CD4-positive, alpha-beta T cell treated with Interleukin-15 for 1 hour (primary cell): ENCODE results near the gene KLHL7.
A peak's percentile ranks its signal among the peaks of the same experiment; 100 is the strongest.

ENCODE experiments used
- DNase-seq: peaks from one replicate; pipeline ENCODE4 v3.0.0-alpha.2; 2020

The KLHL7 gene, protein sequence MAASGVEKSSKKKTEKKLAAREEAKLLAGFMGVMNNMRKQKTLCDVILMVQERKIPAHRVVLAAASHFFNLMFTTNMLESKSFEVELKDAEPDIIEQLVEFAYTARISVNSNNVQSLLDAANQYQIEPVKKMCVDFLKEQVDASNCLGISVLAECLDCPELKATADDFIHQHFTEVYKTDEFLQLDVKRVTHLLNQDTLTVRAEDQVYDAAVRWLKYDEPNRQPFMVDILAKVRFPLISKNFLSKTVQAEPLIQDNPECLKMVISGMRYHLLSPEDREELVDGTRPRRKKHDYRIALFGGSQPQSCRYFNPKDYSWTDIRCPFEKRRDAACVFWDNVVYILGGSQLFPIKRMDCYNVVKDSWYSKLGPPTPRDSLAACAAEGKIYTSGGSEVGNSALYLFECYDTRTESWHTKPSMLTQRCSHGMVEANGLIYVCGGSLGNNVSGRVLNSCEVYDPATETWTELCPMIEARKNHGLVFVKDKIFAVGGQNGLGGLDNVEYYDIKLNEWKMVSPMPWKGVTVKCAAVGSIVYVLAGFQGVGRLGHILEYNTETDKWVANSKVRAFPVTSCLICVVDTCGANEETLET

DNA sequence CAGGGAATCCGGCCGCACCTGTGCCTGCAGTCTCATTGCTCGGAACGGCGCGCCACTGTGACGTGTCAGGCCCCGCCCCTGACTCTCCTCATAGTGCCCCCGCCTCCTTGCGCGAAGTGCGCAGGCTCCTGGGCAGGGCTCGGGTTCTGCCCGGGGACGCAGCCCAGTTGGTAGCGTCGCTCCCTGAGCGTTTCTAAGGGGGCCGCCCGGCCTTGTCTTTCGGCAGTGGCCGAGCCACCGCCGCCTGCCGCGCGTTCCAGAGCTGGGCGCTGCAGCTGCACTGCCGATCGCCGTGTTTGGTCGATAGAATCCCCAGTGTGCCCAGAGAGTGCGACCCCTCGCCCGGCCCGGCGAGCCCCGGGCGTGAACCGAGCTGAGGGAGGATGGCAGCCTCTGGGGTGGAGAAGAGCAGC, at the start of gene KLHL7:
Gene KLHL7 (plus strand): TSS at position 142 of the 413 bp plus-strand sequence. CDS start 242 bp downstream, at position 384.
- DNase-seq: peak; percentile 93

DNA sequence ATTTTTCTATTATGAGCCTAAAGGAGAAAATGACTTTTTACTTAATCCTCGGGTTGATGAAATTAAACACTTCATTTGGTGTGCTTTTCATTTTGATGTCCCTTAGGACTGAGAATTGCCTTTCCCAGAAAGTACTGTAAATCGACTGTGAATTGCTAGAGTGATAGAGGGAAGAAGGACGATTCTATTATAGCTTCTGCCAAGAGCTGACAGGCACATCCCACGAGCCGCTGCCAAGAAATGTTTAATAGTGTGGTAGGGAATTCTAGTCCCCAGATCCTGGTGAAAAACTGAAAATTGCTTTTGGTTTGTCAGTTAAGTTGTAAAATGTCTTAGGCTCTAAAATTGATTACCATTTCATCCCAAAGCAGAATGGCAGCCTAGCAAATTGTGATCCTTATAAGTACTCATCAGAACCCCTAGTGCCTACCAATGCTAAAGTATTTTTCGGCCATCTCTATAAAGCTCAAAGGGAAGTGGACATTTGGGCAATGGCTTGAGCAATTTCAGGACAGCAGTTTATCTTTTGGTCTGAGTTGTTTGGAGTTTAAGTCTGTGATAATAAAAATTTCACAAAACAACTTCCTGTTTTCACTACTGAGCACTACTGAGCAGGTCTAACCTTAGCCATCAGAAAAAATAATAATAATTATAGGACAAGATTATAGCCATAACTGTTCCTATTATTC, 47.0 kb upstream of the KLHL7 start:
- no peak for DNase-seq

DNA sequence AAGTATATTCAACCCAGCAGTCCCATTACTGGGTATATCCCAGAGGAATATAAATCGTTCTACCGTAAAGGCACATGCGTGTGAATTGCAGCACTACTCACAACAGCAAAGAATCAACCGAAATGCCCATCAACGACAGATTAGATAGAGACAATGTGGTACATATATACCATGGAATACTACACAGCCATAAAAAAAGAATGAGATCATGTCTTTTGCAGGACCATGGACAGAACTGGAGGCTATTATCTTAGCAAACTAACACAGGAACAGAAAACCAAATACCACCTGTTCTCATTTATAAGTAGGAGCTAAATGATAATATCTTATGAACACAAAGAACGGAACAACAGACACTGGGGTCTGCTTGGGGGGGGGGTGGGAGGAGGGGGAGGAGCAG, 44.3 kb upstream of the KLHL7 start:
- no peak for DNase-seq

DNA sequence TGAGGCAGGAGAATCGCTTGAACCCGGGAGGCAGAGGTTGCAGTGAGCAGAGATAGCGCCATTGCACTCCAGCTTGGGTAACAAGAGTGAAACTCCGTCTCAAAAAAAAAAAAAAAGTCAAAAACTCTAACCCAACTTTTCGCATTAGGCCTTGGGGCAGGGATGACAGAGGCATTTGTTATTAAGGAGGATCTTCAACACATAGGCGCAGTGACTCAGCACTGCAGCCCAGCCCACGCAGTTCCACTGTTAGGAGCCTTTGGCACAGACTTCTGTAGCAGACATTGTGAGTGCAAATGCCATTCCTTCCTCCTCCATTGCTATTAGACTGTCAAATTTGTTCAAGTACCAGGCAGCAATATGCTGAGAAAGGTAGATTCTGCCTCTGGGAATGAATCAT, 43.1 kb upstream of the KLHL7 start:
- no peak for DNase-seq

DNA sequence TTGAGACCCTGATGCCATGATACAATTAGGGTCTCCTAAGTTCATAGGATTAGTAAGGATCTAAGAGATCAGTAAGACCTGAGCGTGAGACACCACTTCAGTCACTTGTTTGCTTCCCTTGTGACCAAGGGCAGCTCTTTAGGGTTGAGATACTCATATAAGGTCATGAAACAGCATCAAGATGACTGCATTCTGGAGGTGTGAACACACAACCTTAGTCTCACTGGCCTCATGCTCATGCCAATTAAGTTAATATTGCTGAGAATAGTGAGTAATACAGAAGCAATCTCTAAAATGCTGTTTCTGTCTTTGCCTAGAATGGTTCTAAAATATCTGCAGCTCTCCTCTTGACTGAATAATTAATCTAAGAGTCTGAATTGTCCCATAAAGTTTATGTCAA, 39.6 kb upstream of the KLHL7 start:
- DNase-seq: no peak

DNA sequence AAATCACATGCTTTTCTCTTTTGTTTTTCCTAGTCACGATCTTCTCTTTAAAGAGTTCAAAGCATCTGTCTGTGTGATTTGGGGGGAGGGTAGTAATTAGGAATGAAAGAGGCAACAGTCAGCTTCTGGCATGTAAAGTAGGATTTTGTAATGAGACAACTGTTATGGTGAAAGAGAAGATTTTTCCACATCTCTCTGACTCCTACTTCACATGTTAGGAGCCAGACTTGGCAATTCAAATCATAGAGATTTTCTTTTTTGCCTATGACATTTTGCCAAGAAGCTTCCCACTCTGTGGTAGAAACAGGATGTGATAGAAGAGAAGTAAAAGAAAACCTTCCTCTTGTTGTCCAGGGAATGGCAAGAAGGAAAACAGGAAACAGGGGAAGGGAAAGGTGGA, 38.3 kb upstream of the KLHL7 start:
- DNase-seq: no peak

DNA sequence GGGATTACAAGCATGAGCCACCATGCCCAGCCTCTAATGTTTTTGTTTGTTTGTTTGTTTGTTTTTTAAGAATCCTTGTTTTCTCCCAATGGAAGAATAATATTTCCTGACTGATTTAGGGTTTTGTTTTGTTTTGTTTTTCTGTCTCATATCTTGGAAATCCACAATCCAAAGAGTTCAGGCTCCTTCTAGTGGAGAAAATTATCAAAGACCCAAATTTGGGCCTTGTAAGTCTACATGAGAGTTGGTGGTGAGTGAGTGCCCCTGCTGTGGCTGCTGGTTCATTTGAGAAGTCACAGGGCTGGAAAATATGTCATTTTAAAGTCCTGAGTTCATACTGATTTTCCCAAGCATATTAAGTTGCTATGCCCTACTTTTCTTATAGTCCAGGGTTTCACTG, 33.5 kb upstream of the KLHL7 start:
- no peak for DNase-seq

DNA sequence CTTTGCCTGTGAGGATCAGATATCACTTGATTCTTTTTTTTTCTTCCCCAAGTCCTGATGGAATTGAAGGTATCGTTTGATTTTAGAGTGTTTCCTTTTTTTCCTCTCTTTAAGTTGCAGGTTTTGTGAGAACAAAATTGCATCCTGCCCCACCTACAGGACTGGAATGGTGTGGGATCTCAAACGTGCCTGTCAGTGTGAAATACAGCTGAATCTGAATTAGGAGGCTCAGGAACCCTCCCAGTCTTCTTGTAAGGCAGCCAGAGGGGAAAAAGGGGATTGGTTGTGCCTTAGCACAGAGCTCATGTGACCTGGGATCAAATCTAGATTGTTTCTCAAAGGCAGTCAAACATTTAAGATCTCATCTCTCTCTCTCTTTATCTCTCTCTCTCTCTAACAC, 32.7 kb upstream of the KLHL7 start:
- DNase-seq: no peak

DNA sequence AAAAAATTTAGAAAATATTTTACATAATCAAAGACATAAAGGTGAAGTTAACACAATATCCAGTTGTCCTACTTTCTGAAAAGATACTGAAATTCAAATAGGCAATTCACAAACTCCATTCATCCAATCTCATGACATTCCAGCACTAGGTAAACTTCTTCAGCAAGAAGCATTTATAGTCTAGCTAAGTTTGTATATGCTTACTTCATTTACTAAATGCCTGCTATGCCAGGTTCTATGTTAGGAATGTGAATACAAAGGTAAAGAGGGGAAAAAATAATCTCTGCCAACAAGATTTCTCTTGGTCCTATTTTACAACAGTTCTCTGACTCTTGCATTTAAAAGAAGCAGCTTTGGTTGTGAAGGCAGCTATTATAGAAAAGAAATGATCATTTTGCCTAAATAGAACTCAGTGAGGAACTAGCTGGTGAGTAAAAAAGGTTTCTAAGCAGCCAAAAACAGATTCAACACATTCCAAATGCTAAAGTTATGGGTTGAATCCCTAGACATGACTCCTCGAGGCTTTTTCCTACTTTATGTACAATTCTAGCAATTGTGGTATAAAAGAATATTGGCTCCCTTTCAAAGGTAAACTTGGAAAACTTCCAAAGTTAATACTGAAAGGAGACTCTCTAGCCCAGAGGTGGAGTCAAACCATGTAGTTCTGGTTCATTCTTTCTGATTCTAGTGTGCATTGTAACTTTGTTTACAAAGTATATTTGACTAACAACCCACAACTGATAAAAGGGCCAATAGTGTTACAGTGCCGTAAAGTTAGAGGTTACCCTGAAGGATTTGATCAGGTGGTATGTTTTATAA, 30.9 kb upstream of the KLHL7 start:
- DNase-seq: no peak

DNA sequence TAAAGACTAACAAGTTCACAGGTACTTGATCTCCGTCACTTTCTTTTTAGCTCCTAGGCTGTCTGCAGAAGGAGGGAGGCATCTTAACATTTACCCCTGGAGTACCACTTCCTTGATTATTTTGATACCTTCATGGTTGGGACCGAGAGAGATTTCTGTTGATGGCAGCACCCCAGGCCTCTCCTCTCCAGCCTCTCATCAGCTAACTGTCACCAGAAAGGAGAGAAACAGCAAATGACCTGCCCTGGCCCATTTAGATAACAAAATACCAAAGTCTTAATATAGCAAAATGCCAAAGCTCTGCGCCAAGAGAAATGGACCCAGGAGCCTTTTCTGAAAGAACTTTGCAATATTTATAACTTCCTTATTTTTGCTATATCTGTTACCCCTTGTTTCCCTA, 30.0 kb upstream of the KLHL7 start:
- DNase-seq: no peak

DNA sequence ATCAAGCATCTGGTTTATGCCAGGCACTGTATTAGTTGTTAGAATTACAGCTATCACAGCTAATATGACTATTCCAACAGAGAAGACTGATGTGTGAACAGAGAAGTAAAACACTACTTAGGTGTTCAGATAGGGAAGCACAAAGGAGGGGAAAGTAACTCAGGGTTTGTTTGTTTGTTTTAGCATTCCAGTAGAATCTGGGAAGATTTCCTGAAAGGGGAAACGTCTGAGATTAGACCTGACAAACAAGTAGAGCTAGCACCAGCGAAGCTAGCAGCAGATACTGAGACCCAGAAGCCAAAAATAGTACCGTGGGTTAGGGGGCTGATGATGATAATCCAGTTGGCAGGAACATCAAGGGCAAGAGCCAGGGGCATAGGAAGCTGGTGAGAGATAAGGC, 28.8 kb upstream of the KLHL7 start:
- DNase-seq: no peak

DNA sequence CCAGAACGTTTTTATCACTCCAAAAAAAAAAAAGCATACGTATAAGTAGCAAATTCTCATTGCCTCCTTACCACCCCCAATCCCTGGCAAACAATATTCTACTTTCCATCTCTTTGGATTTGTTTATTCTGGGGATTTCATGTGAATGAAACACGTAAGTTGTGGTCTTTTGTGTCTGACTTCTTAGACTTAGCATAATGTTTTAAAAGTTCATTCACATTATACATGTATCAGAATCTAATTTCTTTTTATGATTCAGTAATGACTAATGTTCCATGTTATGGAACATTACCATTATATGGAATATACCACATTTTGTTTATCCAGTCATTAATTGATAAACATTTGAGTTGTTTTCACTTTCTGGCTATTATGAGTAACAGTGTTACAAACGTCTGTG, 12.5 kb upstream of the KLHL7 start:
- DNase-seq: no peak

DNA sequence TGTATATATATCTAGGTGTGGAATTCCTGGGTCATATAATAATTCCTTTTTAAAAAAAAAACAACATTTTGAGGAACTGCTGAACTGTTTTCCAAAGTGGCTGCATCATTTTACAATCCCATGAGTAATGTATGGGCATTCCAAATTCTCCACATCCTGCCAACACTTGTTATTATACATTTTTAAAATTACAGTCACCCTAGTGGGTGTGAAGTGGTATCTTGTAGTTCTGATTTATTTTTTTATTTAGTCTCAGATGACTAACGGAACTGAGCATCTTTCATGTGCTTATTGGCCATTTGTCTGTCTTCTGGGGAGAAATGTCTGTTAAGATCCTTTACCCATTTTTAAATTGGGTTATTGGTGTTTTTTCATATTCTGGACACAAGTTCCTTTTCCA, 12.0 kb upstream of the KLHL7 start:
- DNase-seq: no peak

DNA sequence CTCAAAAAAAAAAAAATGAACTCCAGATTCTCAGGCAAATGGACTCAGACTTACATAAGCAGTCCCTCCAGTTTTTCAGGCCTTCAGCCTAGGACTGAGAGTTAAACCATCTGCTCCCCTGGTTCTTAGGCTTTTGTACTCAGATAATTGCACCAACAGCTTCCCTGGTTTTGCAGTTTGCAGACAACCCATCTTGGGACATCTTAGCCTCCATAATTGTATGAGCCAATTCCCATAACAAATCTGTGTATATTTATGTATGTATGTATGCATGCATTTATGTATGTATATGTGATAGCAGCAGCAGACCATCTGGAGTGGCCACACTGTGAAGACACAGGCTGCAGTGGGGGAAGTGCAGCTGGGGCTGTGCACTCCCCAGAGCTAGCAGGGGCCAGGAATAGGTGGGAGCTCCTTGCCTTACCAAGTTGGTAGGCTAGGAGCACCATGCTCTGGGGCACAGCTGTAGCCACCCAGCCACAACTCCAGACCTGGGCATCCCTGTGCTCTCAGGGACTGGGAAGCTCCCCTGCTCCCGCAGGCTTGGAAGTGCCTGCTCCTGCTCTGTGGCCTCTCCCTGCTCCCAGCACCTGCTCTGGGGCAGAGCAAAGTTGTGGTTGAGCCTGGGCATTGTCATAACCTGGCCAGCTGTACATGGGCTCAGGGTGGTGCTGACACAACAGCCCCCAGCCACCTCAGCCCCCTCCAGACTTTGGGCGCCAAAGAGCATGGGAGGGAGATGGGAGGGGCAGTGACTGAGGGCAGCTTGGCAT, 8.9 kb upstream of the KLHL7 start:
- DNase-seq: no peak

DNA sequence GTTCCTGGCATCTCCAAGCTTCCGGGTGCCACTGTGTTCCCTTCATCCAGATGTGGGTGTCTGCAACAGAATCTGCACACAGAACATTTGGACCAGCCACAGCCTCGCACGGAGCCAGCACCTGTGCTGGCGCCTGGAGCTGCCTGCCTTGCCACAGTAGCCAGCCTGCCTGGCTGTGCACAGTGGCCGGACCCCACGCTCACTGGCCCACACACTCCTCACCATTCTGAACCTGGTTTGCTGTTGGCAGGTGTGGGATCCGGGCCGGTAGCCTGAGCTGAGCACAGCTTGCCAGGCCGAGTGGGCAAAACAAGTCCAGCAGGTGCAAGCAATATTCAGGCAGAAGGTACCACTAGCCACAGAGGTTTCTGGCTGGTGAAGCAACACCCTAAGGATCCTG, 7.6 kb upstream of the KLHL7 start:
- DNase-seq: no peak

DNA sequence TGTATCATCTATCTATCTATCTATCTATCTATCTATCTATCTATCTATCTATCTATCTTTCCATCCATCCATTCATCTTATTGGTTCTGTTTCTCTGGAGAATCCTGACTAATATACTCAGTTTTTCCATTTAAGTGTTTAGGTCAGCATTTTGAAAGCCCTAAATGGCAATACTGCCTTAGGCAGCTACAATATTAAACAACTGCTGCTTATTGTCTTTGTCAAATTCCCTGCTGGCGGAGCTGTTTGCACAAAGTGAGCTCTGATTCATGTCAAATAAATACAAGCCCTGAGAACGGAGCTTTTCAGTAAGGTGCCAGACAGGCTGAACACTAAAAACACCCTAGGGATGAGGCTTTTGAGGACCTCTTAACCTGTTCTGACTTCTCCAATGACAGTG, 7.1 kb upstream of the KLHL7 start:
- DNase-seq: no peak

DNA sequence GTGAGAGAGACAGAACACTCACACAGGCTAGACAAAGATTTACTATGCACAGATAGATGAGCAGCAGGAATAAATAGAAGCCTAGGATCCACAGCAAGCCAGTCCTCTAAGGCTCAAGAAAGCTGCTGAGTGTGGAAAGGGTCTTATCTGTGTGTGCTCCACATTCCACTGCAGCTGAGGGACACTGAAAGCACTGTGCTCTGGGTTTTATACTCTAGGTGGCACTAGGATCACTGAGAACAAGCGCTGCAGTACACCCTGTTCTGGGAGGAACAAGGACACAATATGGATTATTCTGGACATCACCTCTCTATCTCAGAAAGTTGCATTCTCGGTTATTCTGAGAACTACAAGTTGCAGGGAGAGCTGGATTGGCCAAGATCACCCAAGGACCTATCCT, 4.9 kb upstream of the KLHL7 start:
- no peak for DNase-seq

DNA sequence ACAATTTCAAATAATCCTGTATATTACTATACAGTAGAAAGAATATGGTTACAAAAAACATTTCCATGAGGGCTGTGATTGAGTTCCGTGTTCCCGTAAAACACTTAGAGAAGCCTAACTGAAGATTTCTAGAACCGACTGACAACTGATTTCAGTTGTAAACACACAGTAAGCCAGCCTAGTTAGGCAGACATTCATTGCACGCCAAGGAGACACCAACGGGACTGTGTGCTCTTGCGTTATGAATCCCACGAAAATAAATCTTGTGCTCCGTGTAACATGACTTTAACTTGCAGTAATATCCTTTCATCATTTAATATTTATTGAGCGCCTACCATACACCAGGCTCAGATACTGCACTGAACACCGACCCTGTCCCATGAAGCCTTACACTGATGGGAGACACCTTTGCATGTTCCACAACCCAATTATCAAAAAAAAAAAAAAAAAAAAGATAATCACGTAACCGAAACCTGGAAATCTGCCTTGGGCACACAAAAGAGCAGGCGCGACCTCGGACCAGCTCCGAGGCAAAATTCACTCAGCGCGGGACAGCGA, 420 bp upstream of the KLHL7 start:
- DNase-seq: no peak

DNA sequence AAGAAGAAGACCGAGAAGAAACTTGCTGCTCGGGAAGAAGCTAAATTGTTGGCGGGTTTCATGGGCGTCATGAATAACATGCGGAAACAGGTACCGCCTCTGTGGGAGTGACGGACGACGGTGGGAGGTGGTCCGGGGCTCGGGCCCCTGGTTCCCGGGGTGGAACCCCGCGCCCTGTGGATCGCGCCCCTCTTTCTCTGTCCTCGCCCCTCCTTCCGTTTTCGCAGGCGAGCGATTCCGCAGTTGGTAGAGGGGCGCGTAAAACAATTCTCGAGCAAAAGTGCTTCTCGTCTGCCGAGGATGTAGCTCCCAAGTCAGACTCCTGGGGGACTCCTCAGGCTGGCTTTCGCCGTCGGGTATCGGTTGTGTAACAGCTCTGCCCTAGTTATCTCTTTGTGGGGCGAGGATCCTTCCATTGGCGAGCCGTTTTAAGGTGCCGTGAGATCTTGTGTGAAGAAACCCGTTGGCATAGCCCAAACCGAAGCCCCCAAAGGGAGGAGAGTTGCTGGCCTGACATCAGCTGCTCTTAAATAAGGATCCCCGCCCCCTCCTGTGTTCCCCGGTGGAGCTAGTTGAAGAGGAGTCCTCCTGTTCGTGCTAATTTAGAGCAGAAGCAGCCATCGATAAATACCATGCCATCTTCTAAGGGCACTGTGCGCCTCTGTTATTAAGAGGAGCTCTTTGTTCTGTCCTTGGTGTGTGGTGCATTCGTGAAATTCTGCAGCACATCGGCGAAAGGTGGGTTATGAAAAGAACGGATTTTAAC, 655 bp downstream of the KLHL7 start:
- DNase-seq: peak; percentile 40

DNA sequence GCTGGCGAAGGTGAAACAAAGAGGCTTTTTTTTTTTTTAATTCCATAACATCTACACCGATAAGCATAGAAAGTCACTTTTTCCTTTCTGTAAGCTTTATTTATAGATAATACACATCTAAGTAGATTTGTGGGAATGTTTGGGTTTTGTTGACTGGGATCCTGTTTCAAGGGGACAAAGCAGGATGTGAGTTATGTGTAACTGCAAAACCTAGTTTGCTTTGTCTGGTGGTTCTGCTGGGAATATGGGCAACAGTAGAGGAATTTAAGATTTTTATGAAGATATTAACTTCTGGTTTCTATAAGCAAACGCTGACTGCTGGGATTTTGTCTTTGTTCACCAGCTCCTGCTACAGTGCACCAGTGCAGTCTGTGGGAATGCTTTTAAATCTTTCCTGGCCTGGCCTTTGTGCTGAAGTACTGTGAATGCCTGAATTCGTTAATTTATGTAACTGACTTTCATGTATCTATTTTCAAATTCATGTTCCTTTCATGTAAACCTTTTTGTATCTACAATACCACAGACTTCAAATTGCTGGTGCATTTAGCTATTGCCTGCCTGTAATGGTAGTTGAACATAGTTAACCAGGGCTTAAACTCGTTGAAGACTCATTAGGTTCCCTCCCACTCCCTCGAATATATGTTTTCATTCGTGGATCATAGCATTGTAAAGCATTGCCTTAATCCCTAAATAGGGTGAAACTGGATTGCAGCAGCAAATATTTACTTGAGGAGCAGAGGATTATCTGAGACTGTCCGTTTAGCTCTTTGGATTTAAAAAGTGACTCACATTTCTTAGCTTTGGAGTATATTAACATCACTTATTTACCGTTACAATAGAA, 1.5 kb downstream of the KLHL7 start:
- DNase-seq: no peak
